B cell (primary cell): ENCODE measurements around the gene CCDC146.

Source experiments
- CTCF ChIP-seq: fragments of 200-600 bp; IDR thresholded peaks from one replicate; pipeline ENCODE4 v1.8.0; 2022; ENCODE audit warnings: antibody characterized with exemption, mild to moderate bottlenecking
- EZH2 ChIP-seq: IDR thresholded peaks from 2 replicates; pipeline ENCODE4 v1.6.1; 2012; ENCODE audit warnings: borderline replicate concordance, low read depth, mild to moderate bottlenecking, moderate library complexity, low read length; ENCODE audit not compliant: insufficient read depth, poor library complexity, severe bottlenecking

GRCh38 chr7:77254915-77255314 lies 132.5 kb downstream of the CCDC146 start:
- no peak for TF ChIP-seq CTCF
- no peak for TF ChIP-seq EZH2
